Measurements from ENCODE around the gene UNC93A.
"Not testable (repeated sequence)": the region's sequence is repeated elsewhere in the genome, so short reads cannot be mapped to it uniquely, and the experiment has no call there.

- TF ChIP-seq CTCF (IDR thresholded peaks at IDR 0.05); EZH2 (IDR thresholded peaks at IDR 0.05; ENCODE audit: borderline replicate concordance, insufficient read depth, low read depth, low read length, poor library complexity, severe bottlenecking): not testable (repeated sequence)
Observed at GRCh38 chr6:167318354-167318753, 27.2 kb downstream of the UNC93A start.

Data from B cell (primary cell).